GM21786 (cell line): Measurements from ENCODE around the gene SORT1.
"Not testable (repeated sequence)": the region's sequence is repeated elsewhere in the genome, so short reads cannot be mapped to it uniquely, and the experiment has no call there.

ENCODE experiments used
- ATAC-seq: cut with Tn5 transposase; IDR thresholded peaks from one replicate; pipeline ENCODE4 v1.9.1; 2021; ENCODE audit not compliant: unreplicated experiment

Gene SORT1

GRCh38 chr1:109398343-109399225 is 866 bp upstream of the SORT1 start:
- ATAC-seq: no peak

GRCh38 chr1:109396871-109397580 is 692 bp downstream of the SORT1 start:
- no peak for ATAC-seq

GRCh38 chr1:109396513-109396839 is 1.2 kb downstream of the SORT1 start:
- ATAC-seq: no peak

GRCh38 chr1:109395602-109396512 is 1.9 kb downstream of the SORT1 start:
- no peak for ATAC-seq

- not testable (repeated sequence) for ATAC-seq
These were observed 2.5 kb downstream of the SORT1 start for GRCh38 chr1:109395282-109395599.

GRCh38 chr1:109394591-109395281 is 3.0 kb downstream of the SORT1 start:
- ATAC-seq: no peak

- no peak for ATAC-seq
These were observed 4.0 kb downstream of the SORT1 start for GRCh38 chr1:109393617-109394233.

- no peak for ATAC-seq
These were observed 4.7 kb downstream of the SORT1 start for GRCh38 chr1:109392788-109393616.

GRCh38 chr1:109392037-109392787 is 5.5 kb downstream of the SORT1 start:
- no peak for ATAC-seq

- peak; percentile 66 for ATAC-seq
These were observed 6.1 kb downstream of the SORT1 start for GRCh38 chr1:109391626-109392025.

GRCh38 chr1:109391157-109391556 is 6.6 kb downstream of the SORT1 start:
- no peak for ATAC-seq

GRCh38 chr1:109389638-109390341 is 7.9 kb downstream of the SORT1 start:
- ATAC-seq: no peak

- no peak for ATAC-seq
These were observed 8.7 kb downstream of the SORT1 start for GRCh38 chr1:109388884-109389637.

GRCh38 chr1:109388208-109388711 is 9.5 kb downstream of the SORT1 start:
- ATAC-seq: no peak

- no peak for ATAC-seq
These were observed 11.5 kb downstream of the SORT1 start for GRCh38 chr1:109386054-109386717.

GRCh38 chr1:109385417-109385816 is 12.3 kb downstream of the SORT1 start:
- ATAC-seq: no peak

GRCh38 chr1:109383854-109384253 is 13.9 kb downstream of the SORT1 start:
- no peak for ATAC-seq
